Right cardiac atrium (tissue), 5 donors: ENCODE results near the gene MAEA. TPM values are rescaled to one million over a fixed set of nuclear protein-coding genes. Genes with fewer than 3 reads are reported as not detected.
"Not testable (repeated sequence)": the region's sequence is repeated elsewhere in the genome, so short reads cannot be mapped to it uniquely, and the experiment has no call there.

Experiments
- ATAC-seq, 2 donors: fragments of 200-7000 bp; cut with Tn5 transposase; one replicate each; pipeline versions ENCODE4 v1.8.0 to v1.9.1; 2020; ENCODE audit warnings: moderate library complexity in 2 of 2, mild to moderate bottlenecking in 1 of 2
- DNase-seq, 3 donors: peaks; one replicate each; pipeline ENCODE4 v3.0.0-alpha.2; 2020
- H3K27ac ChIP-seq: one replicate; pipeline ENCODE4 v1.5.1; 2013; ENCODE audit warnings: mild to moderate bottlenecking, low read length, control low read depth, moderate library complexity
- H3K27me3 ChIP-seq: one replicate; pipeline ENCODE4 v1.6.1; 2013; ENCODE audit not compliant: control insufficient read depth, insufficient read depth
- H3K4me1 ChIP-seq: one replicate; pipeline ENCODE4 v1.6.1; 2013; ENCODE audit warnings: low read length; ENCODE audit not compliant: control insufficient read depth, insufficient read depth
- H3K4me3 ChIP-seq: one replicate; pipeline ENCODE4 v1.5.1; 2013; ENCODE audit warnings: low read length, control low read depth
- H3K9me3 ChIP-seq: one replicate; pipeline ENCODE4 v1.6.1; 2013; ENCODE audit warnings: low read length; ENCODE audit not compliant: control insufficient read depth
- WGBS: extraction: QIAGEN DNeasy Blood & Tissue Kit; methylation state at CpG from one replicate; pipeline ENCODE4 v1.1.7; 2013; 5-methylcytosine and 5-hydroxymethylcytosine counted together
- intact Hi-C, 4 donors: fragments of 100-400 bp; cut with DNase I; formaldehyde crosslinking; loops; one replicate each; pipeline versions ENCODE4 v1.11.0 to v1.14.0; 2022 to 2023
- polyA plus RNA-seq: library from polyadenylated mRNA; stranded (reverse); fragments of 200-250 nt; gene quantifications from one replicate; pipeline ENCODE4 v1.2.3, GENCODE V29; 2013
- total RNA-seq, 4 donors: library from RNA; stranded (reverse); fragmentation: NEBNext Ultra II Directional; extraction: Animal tissue kit (Norgen Biotek cat#: 25700); gene quantifications; one replicate each; pipeline ENCODE4 v1.2.1, GENCODE V29; 2021
- donor health status: healthy with polysubstance abuse.
- donor health status: DM: no; HTN: yes; CAD: no.
- donor health status: DM: no; HTN: no; CAD: no.
- donor health status: DM: no; HTN: yes; CAD: no; lungs with severe emphysema.
- donor health status: DM: yes; HTN: yes; CAD: no.

MAEA gene
- total and polyA plus RNA-seq, 5 donors: 51.6 to 61.8 (median 58.5) TPM

GRCh38 chr4:1279253-1279652, 10.4 kb upstream of the MAEA start:
- no peaks in the 10 kb centered on the region for H3K9me3 ChIP-seq
- no peaks in the 10 kb centered on the region for H3K27me3 ChIP-seq
- intact Hi-C loops: no loop called here
- DNase-seq: no peak
- no peaks in the 10 kb centered on the region for H3K4me1 ChIP-seq
- H3K4me3 ChIP-seq: no peak overlapping the region
- 93% methylated on average over 10 of the region's 10 CpGs for WGBS
- H3K27ac ChIP-seq: no peak overlapping the region
- ATAC-seq: no peak

- WGBS: 89% methylated on average over 9 of the region's 9 CpGs
- H3K4me3 ChIP-seq: no peak overlapping the region
- intact Hi-C loops: no loop called here
- no peak for ATAC-seq
- no peaks in the 10 kb centered on the region for H3K9me3 ChIP-seq
- H3K4me1 ChIP-seq: no peaks in the 10 kb centered on the region
- DNase-seq: no peak
- H3K27me3 ChIP-seq: no peaks in the 10 kb centered on the region
- H3K27ac ChIP-seq: no peak overlapping the region
Observed at GRCh38 chr4:1283711-1284110, 6.0 kb upstream of the MAEA start.

GRCh38 chr4:1285151-1285789, 4.4 kb upstream of the MAEA start:
- 77% methylated on average over 11 of the region's 11 CpGs for WGBS
- Histone ChIP-seq H3K4me1 (no peaks in the 10 kb centered on the region), H3K4me3 (no peak overlapping the region), H3K27ac (no peak overlapping the region), H3K27me3 (no peaks in the 10 kb centered on the region), H3K9me3 (no peaks in the 10 kb centered on the region)
- intact Hi-C loops: no loop called here
- ATAC-seq (no peak), DNase-seq (no peak)

GRCh38 chr4:1285790-1286553, 3.7 kb upstream of the MAEA start:
- Histone ChIP-seq H3K27me3 (no peaks in the 10 kb centered on the region), H3K4me3 (no peak overlapping the region), H3K27ac (no peak overlapping the region), H3K4me1 (no peaks in the 10 kb centered on the region), H3K9me3 (no peaks in the 10 kb centered on the region)
- WGBS: 82% methylated on average over 21 of the region's 21 CpGs
- intact Hi-C loops: no loop called here
- ATAC-seq: no peak
- peak in 1 of 3 donors; percentile 61 for DNase-seq

GRCh38 chr4:1288786-1289185, 905 bp upstream of the MAEA start:
- 67% methylated on average over 7 of the region's 7 CpGs for WGBS
- intact Hi-C loops: no loop called here

GRCh38 chr4:1290165-1290977, 680 bp downstream of the MAEA start:
- no peak for ATAC-seq
- Histone ChIP-seq H3K4me1 (peaks cover 19% of the 10 kb centered on the region), H3K4me3 (peak overlapping the region; percentile 84), H3K27ac (peak overlapping the region; percentile 89), H3K9me3 (no peaks in the 10 kb centered on the region), H3K27me3 (no peaks in the 10 kb centered on the region)
- intact Hi-C loops: loop anchor here in 2 of 4 donors (10.0 kb wide), 1 partner anchor 54 kb away; the partner anchor contains the start of gene UVSSA (in 2 of the 2)
- DNase-seq: no peak
- WGBS: under 1% methylated on average over 47 of the region's 47 CpGs

More at GRCh38 chr4:1288786-1289185, 905 bp upstream of the MAEA start:
- no peak for ATAC-seq
- Histone ChIP-seq H3K4me3 (peak overlapping the region; percentile 55), H3K27ac (no peak overlapping the region), H3K4me1 (peaks cover 9% of the 10 kb centered on the region), H3K9me3 (no peaks in the 10 kb centered on the region), H3K27me3 (no peaks in the 10 kb centered on the region)
- DNase-seq: no peak

GRCh38 chr4:1291091-1291490, 1.4 kb downstream of the MAEA start:
- H3K27ac ChIP-seq: peak overlapping the region; percentile 89
- H3K27me3 ChIP-seq: no peaks in the 10 kb centered on the region
- ATAC-seq: no peak
- H3K4me1 ChIP-seq: peaks cover 20% of the 10 kb centered on the region
- H3K9me3 ChIP-seq: no peaks in the 10 kb centered on the region
- peak overlapping the region; percentile 84 for H3K4me3 ChIP-seq
- WGBS: 57% methylated on average over 9 of the region's 9 CpGs
- DNase-seq: no peak
- intact Hi-C loops: loop anchor here in 2 of 4 donors (10.0 kb wide), 1 partner anchor 54 kb away; the partner anchor contains the start of gene UVSSA (in 2 of the 2)

- H3K9me3 ChIP-seq: no peaks in the 10 kb centered on the region
- H3K27me3 ChIP-seq: no peaks in the 10 kb centered on the region
- DNase-seq (no peak), ATAC-seq (no peak)
- H3K4me3 ChIP-seq: no peak overlapping the region
- intact Hi-C loops: loop anchor here in 2 of 4 donors (10.0 kb wide), 1 partner anchor 53 kb away; the partner anchor contains the start of gene UVSSA (in 2 of the 2)
- WGBS: 56% methylated on average over 11 of the region's 11 CpGs
- H3K27ac ChIP-seq: no peak overlapping the region
- H3K4me1 ChIP-seq: peaks cover 20% of the 10 kb centered on the region
Observed at GRCh38 chr4:1291996-1292702, 2.5 kb downstream of the MAEA start.

- H3K9me3 ChIP-seq, H3K27me3 ChIP-seq, H3K4me3 ChIP-seq, H3K27ac ChIP-seq, ATAC-seq, DNase-seq: not testable (repeated sequence)
- intact Hi-C loops: loop anchor here in 2 of 4 donors (10.0 kb wide), 1 partner anchor 52 kb away; the partner anchor contains the start of gene UVSSA (in 2 of the 2)
- WGBS: 75% methylated on average over 8 of the region's 8 CpGs
- peaks cover 20% of the 10 kb centered on the region for H3K4me1 ChIP-seq
Observed at GRCh38 chr4:1292703-1293011, 3.0 kb downstream of the MAEA start.

GRCh38 chr4:1293531-1293941, 3.8 kb downstream of the MAEA start:
- H3K27ac ChIP-seq: peak overlapping the region; percentile 4
- intact Hi-C loops: loop anchor here in 2 of 4 donors (10.0 kb wide), 1 partner anchor 51 kb away; the partner anchor contains the start of gene UVSSA (in 2 of the 2)
- no peaks in the 10 kb centered on the region for H3K27me3 ChIP-seq
- no peak overlapping the region for H3K4me3 ChIP-seq
- H3K9me3 ChIP-seq: no peaks in the 10 kb centered on the region
- no peak for ATAC-seq
- WGBS: 84% methylated on average over 4 of the region's 4 CpGs
- H3K4me1 ChIP-seq: peaks cover 20% of the 10 kb centered on the region
- no peak for DNase-seq
